EH (cell line): Measurements from ENCODE around the gene NINJ1.

Experiments used
- DNase-seq: peaks from one replicate; pipeline ENCODE4 v3.0.0-alpha.2; 2015; ENCODE audit warnings: low read depth

Gene NINJ1

GRCh38 chr9:93132287-93132927, 1.6 kb downstream of the NINJ1 start:
- DNase-seq: peak; percentile 73

- DNase-seq: no peak
Measured at GRCh38 chr9:93131599-93132286, 2.3 kb downstream of the NINJ1 start.

GRCh38 chr9:93130861-93131481, 3.1 kb downstream of the NINJ1 start:
- DNase-seq: no peak

- no peak for DNase-seq
Measured at GRCh38 chr9:93129691-93130500, 4.2 kb downstream of the NINJ1 start.

- DNase-seq: no peak
Measured at GRCh38 chr9:93129286-93129685, 4.8 kb downstream of the NINJ1 start.

- DNase-seq: no peak
Measured at GRCh38 chr9:93128715-93129224, 5.3 kb downstream of the NINJ1 start.

- no peak for DNase-seq
Measured at GRCh38 chr9:93128011-93128714, 5.9 kb downstream of the NINJ1 start.

GRCh38 chr9:93127395-93127911, 6.6 kb downstream of the NINJ1 start:
- DNase-seq: peak; percentile 24

GRCh38 chr9:93126825-93127368, 7.2 kb downstream of the NINJ1 start:
- DNase-seq: no peak

- DNase-seq: no peak
Measured at GRCh38 chr9:93126151-93126781, 7.8 kb downstream of the NINJ1 start.

GRCh38 chr9:93125331-93125894, 8.6 kb downstream of the NINJ1 start:
- no peak for DNase-seq

GRCh38 chr9:93124793-93125192, 9.3 kb downstream of the NINJ1 start:
- DNase-seq: no peak

GRCh38 chr9:93123561-93124283, 10.3 kb downstream of the NINJ1 start:
- no peak for DNase-seq

GRCh38 chr9:93122721-93123221, 11.3 kb downstream of the NINJ1 start:
- no peak for DNase-seq

GRCh38 chr9:93121316-93122241, 12.5 kb downstream of the NINJ1 start:
- DNase-seq: no peak

GRCh38 chr9:93120846-93121315, 13.2 kb downstream of the NINJ1 start:
- DNase-seq: no peak

GRCh38 chr9:93119953-93120845, 13.9 kb downstream of the NINJ1 start:
- peak; percentile 95 for DNase-seq
